MG63 (cell line): ENCODE results near the gene PHPT1. TPM values are rescaled to one million over a fixed set of nuclear protein-coding genes. Genes with fewer than 3 reads are reported as not detected.
"Not testable (repeated sequence)": the region's sequence is repeated elsewhere in the genome, so short reads cannot be mapped to it uniquely, and the experiment has no call there.

Source experiments
- DNase-seq: peaks from one replicate; pipeline ENCODE4 v3.0.0-alpha.2; 2020
- H3K27me3 ChIP-seq: fragments of 250-450 bp; sonication (Bioruptor Pico); 2 replicates; pipeline ENCODE4 v1.5.1; 2020; ENCODE audit warnings: mild to moderate bottlenecking, moderate library complexity
- H3K36me3 ChIP-seq: fragments of 250-450 bp; sonication (Bioruptor Pico); 2 replicates; pipeline ENCODE4 v1.5.1; 2020; ENCODE audit warnings: mild to moderate bottlenecking, moderate library complexity
- H3K4me3 ChIP-seq: fragments of 250-450 bp; sonication (Bioruptor Pico); 2 replicates; pipeline ENCODE4 v1.5.1; 2020; ENCODE audit warnings: mild to moderate bottlenecking, moderate library complexity
- H3K9me3 ChIP-seq: fragments of 250-450 bp; sonication (Bioruptor Pico); 2 replicates; pipeline ENCODE4 v1.5.1; 2020; ENCODE audit warnings: mild to moderate bottlenecking, moderate library complexity
- total RNA-seq: library from RNA; depleted of rRNA; stranded (reverse); fragments of >200 nt; shearing (Covaris generic); gene quantifications from 2 replicates; pipeline ENCODE4 v1.2.3, GENCODE V29; 2014; ENCODE audit warnings: low replicate concordance

PHPT1 gene
- total RNA-seq, 1 experiment from 2014 or later, result 74.1 TPM

GRCh38 chr9:136841646-136842379, 7.4 kb upstream of the PHPT1 start:
- not testable (repeated sequence) for H3K36me3 ChIP-seq, H3K27me3 ChIP-seq, H3K4me3 ChIP-seq, H3K9me3 ChIP-seq, DNase-seq

- not testable (repeated sequence) for H3K9me3 ChIP-seq
- peak within 1 kb of the TSS; percentile 34 for H3K4me3 ChIP-seq
- DNase-seq, result peak; percentile 65
Observed at GRCh38 chr9:136842380-136842948, 6.7 kb upstream of the PHPT1 start, which contains the start of gene AJM1. Gene AJM1, plus strand, starts transcription at chr9:136842478. Its CDS starts 1,937 bp downstream, at chr9:136844415.

GRCh38 chr9:136843159-136843800, 5.9 kb upstream of the PHPT1 start:
- H3K27me3 ChIP-seq, H3K36me3 ChIP-seq, DNase-seq, H3K9me3 ChIP-seq, H3K4me3 ChIP-seq: not testable (repeated sequence)

More at GRCh38 chr9:136842380-136842948, 6.7 kb upstream of the PHPT1 start, which contains the start of gene AJM1:
- H3K27me3 ChIP-seq, H3K36me3 ChIP-seq: not testable (repeated sequence)

DNA sequence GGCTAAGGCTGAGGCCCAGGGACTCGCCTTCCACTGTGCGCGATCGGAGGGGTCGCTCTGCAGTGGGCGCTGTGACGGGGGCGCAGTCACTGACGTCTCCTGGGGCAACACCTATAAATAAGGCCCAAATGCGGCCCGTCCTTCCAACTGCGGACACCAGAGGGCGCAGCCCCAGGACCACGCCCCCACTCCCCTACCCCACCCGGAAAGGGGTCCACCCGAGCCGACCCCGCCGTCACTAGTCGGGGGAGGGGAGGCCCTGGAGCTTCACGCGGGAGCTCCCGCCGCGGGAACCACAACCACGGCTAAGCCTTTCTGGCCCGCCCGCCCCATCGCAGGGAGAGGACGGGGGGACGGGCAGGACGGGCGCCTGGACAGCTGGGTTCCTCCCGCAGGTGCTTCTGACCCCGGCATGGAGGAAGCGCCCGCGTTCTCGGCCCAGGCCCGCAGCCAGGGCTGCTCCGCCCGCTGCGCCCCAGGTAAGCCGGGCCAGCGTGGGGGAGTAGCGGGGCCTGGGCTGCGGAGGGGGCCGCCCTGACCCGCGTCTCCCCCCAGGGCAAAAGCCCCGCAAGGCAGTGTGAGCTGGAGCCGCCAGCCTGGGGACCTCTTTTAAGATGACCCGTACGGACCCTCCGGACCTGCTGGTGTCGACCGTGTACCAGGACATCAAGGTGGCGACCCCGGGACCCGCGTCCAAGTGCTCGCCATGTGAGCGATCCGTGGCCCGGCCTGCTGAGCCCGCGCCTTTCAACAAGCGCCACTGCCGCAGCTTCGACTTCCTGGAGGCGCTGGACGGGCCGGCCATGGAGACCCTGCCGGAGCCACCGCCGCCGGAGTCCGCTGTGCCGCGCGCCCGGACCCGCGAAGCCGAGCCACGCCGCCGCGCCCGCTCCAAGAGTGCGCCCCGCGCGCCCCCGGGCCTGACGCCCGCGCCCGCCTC, 5.1 kb upstream of the PHPT1 start:
- not testable (repeated sequence) for H3K9me3 ChIP-seq, H3K27me3 ChIP-seq, H3K4me3 ChIP-seq, H3K36me3 ChIP-seq, DNase-seq

- Histone ChIP-seq H3K27me3 (no peaks in the 10 kb centered on the region), H3K36me3 (peaks cover 5% of the 10 kb centered on the region), H3K4me3 (no peak overlapping the region), H3K9me3 (no peaks in the 10 kb centered on the region)
- DNase-seq, result no peak
Observed at GRCh38 chr9:136844761-136845464, 4.3 kb upstream of the PHPT1 start.

GRCh38 chr9:136845465-136846260, 3.5 kb upstream of the PHPT1 start:
- Histone ChIP-seq H3K36me3 (peaks cover 11% of the 10 kb centered on the region), H3K4me3 (no peak overlapping the region), H3K9me3 (no peaks in the 10 kb centered on the region), H3K27me3 (no peaks in the 10 kb centered on the region)
- DNase-seq, result no peak

GRCh38 chr9:136846376-136847087, 2.7 kb upstream of the PHPT1 start:
- DNase-seq, result no peak
- Histone ChIP-seq H3K36me3 (peaks cover 13% of the 10 kb centered on the region), H3K27me3 (no peaks in the 10 kb centered on the region), H3K4me3 (no peak overlapping the region), H3K9me3 (no peaks in the 10 kb centered on the region)

DNA sequence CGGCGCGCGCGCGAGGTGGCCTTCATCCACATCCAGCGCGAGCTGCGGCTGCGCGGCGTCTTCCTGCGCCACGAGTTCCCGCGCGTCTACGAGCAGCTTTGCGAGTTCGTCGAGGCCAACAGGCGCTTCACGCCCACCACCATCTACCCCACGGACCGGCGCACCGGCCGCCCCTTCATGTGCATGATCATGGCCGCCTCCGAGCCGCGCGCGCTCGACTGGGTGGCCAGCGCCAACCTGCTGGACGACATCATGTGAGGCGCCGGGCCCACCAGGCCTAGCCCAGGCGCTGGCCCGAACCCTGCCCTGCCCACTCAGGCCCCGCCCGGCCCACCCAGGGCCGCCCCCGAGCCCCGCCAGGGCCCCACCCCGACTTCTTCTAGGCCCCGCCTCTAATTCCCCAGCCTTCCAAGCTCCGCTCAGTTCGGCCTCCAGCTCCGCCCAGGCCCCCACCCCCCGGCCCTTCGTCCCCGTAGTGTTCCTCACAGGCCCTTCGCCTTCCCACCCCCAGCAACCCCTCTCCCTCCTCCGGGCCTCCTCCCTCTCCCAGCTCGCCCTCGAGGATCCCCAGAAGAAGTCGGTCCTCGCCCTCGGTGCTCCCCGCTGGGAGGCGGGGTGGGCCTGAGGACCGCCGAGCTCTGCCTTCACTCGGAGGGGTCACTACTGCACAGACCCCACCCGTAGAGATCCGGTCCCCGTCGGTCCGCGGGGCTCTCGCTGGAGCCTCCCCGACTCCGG, 2.0 kb upstream of the PHPT1 start:
- no peaks in the 10 kb centered on the region for H3K9me3 ChIP-seq
- H3K27me3 ChIP-seq, result no peaks in the 10 kb centered on the region
- peak overlapping the region; percentile 86 for H3K4me3 ChIP-seq
- peaks cover 13% of the 10 kb centered on the region for H3K36me3 ChIP-seq
- peak; percentile 84 for DNase-seq

- peak; percentile 95 for DNase-seq
- Histone ChIP-seq H3K36me3 (peaks cover 13% of the 10 kb centered on the region), H3K9me3 (no peaks in the 10 kb centered on the region), H3K27me3 (no peaks in the 10 kb centered on the region), H3K4me3 (peak overlapping the region; percentile 86)
Observed at GRCh38 chr9:136847826-136848392, 1.3 kb upstream of the PHPT1 start.

DNA sequence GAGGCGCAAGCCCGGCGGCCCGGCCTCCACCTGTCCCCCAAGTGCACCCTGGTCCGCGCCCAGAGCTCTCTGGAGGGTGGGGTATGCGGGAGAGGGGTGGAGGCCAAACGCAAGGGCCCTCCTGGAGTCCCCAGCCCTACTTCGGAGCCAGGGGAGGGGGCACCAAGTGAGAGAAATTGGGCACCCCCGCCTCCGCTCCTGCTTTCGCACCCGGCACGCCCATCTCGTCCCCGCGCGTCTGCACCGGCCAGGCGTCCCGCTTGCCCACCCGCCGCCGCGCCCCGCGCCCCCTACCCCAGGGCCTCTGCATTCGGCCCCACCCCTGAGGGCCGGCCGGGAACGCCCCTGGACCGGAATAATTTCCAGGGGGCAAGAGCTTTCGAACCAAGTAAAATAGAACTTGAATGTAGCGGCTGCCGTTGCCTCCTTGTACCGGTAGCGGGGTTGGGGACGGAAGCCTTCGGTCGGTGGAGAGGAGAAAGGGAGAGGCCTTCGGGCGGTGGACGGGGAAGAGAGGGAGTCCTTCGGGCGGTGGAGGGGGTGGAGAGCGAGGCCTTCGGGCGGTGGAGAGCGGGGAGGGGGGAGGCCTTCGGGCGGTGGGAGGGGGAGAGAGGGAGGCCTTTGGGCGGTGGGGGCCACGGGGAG, 694 bp upstream of the PHPT1 start:
- Histone ChIP-seq H3K4me3 (peak overlapping the region; percentile 86), H3K9me3 (no peaks in the 10 kb centered on the region), H3K27me3 (no peaks in the 10 kb centered on the region), H3K36me3 (peaks cover 13% of the 10 kb centered on the region)
- peak; percentile 56 for DNase-seq

DNA sequence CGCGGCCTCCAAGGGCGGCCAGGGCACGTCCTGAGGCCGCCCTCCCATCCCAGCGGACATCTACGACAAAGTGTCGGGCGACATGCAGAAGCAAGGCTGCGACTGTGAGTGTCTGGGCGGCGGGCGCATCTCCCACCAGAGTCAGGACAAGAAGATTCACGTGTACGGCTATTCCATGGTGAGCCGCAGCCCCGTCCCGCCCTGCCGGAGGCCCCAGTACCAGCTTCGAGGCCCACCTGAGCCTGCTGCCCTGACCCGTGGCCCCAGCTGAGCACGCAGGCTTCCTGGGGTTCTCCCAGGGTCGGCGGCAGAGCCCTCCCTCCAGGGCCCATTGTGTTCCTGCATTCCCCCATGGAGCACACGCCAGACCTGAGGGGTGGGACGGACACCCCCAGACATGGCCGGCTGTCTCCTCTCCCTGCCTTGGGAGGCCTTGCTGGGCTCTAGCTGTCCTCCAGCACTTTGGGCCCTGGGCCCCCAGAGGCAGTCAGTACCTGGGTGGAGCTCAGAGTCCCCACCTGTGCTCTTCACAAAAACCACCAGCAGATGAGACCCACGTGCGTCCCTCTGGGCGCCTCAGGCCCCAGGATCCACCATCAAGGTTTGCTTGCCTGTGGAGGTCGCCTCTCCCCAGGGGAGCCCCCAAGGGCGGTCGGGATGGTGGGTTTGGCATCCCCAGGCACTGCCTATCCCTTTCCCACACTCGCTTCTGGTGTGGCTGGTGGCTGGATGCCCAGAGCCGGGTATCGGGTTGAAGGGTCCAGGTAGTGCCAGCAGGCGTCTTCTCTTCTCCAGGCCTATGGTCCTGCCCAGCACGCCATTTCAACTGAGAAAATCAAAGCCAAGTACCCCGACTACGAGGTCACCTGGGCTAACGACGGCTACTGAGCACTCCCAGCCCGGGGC, 1.0 kb downstream of the PHPT1 start:
- H3K27me3 ChIP-seq, result no peaks in the 10 kb centered on the region

GRCh38 chr9:136850866-136851775, 1.9 kb downstream of the PHPT1 start:
- H3K4me3 ChIP-seq, result no peak overlapping the region
- H3K27me3 ChIP-seq, result no peaks in the 10 kb centered on the region
- H3K36me3 ChIP-seq, result peaks cover 13% of the 10 kb centered on the region
- H3K9me3 ChIP-seq, result no peaks in the 10 kb centered on the region
- DNase-seq, result no peak

More for the DNA sequence above, 1.0 kb downstream of the PHPT1 start:
- DNase-seq, result no peak
- peak overlapping the region; percentile 86 for H3K4me3 ChIP-seq
- H3K9me3 ChIP-seq, result no peaks in the 10 kb centered on the region
- H3K36me3 ChIP-seq, result peaks cover 13% of the 10 kb centered on the region
